ENCODE results near the gene LCN2. TPM values are rescaled to one million over a fixed set of nuclear protein-coding genes. Genes with fewer than 3 reads are reported as not detected.

LCN2 gene
- total RNA-seq, 1 donor from 2014 or later, result not detected

- no peak for DNase-seq (ENCODE audit: low spot score in 2 of 2)
- H3K4me1 ChIP-seq, result peaks cover 0 to 18% of the 10 kb centered on the region in 2 donors
- H3K27me3 ChIP-seq, result no peaks in the 10 kb centered on the region
- TF ChIP-seq, protein P1, sequence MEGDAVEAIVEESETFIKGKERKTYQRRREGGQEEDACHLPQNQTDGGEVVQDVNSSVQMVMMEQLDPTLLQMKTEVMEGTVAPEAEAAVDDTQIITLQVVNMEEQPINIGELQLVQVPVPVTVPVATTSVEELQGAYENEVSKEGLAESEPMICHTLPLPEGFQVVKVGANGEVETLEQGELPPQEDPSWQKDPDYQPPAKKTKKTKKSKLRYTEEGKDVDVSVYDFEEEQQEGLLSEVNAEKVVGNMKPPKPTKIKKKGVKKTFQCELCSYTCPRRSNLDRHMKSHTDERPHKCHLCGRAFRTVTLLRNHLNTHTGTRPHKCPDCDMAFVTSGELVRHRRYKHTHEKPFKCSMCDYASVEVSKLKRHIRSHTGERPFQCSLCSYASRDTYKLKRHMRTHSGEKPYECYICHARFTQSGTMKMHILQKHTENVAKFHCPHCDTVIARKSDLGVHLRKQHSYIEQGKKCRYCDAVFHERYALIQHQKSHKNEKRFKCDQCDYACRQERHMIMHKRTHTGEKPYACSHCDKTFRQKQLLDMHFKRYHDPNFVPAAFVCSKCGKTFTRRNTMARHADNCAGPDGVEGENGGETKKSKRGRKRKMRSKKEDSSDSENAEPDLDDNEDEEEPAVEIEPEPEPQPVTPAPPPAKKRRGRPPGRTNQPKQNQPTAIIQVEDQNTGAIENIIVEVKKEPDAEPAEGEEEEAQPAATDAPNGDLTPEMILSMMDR (IDR thresholded peaks at IDR 0.05), result no peak
- no peaks in the 10 kb centered on the region for H3K9me3 ChIP-seq
- peak overlapping the region; percentile 59 to 90 for H3K4me3 ChIP-seq
- intact Hi-C loops (cut with DNase I), result loop anchor here (1.0 to 2.0 kb wide), 2 partner anchors 32 to 114 kb away; no protein-coding TSS in a partner anchor
- peaks cover 13 to 20% of the 10 kb centered on the region in 2 donors for H3K36me3 ChIP-seq
- H3K27ac ChIP-seq, result peak overlapping the region; percentile 59 to 66
Observed at GRCh38 chr9:128160603-128160987, 11.3 kb downstream of the LCN2 start.

- DNase-seq (ENCODE audit: low spot score in 2 of 2), result no peak
Observed at GRCh38 chr9:128161215-128161902, 12.1 kb downstream of the LCN2 start.

DNA sequence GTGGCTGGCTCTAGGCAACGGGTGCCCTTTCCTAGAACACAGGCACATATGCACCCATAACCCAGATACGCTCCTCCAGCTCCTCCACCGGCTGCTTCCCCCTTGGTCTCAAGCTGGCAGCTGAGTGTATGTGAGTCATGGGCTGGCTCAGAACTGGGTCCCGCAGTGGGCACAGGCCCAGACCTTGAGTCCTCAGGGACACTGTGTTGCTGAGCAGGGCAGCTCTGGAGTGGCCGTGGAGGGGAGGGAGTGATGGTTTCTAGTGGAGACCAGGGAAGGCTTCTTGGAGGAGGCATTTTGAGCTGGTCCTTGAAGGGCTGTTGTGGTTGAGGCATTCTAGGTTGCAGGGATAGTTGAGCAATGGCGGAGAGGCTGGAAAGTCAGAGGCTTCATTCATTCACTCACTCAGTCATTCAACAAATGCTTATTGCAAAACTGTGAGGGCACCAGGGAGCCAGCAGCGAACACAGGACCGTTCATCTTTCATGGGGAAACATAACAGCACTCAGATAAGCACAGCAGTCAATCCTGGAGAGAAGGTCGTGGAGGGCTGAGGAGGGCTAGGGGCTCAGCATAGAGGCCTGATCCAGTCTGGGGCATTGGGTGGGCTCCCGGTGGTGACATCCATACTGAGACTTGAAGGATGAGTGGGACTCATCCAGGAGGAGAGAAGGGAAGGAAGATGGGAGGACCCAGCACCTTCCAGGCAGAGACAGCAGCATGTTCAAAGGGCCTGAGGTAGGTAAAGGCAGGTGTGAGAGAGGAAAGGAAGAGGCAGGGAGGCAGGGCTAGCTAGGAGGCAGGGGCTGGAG lies 13.2 kb downstream of the LCN2 start:
- Histone ChIP-seq H3K27me3 (no peaks in the 10 kb centered on the region), H3K4me1 (peaks cover 0 to 18% of the 10 kb centered on the region in 2 donors), H3K27ac (peak overlapping the region in 1 of 2 donors; percentile 35), H3K9me3 (no peaks in the 10 kb centered on the region), H3K4me3 (no peak overlapping the region), H3K36me3 (peaks cover 30 to 38% of the 10 kb centered on the region in 2 donors)
- TF ChIP-seq, protein P1 (IDR thresholded peaks at IDR 0.05), result no peak
- DNase-seq (ENCODE audit: low spot score in 2 of 2), result peak; percentile 37 to 91
- intact Hi-C loops (cut with DNase I), result no loop called here

More at GRCh38 chr9:128161215-128161902, 12.1 kb downstream of the LCN2 start:
- Histone ChIP-seq H3K36me3 (peaks cover 21 to 28% of the 10 kb centered on the region in 2 donors), H3K27ac (no peak overlapping the region), H3K27me3 (no peaks in the 10 kb centered on the region), H3K4me1 (peaks cover 0 to 18% of the 10 kb centered on the region in 2 donors), H3K4me3 (peak overlapping the region in 1 of 2 donors; percentile 90), H3K9me3 (no peaks in the 10 kb centered on the region)
- intact Hi-C loops (cut with DNase I), result loop anchor here (2.0 kb wide), 1 partner anchor 113 kb away; no protein-coding TSS in a partner anchor
- TF ChIP-seq, protein P1 (IDR thresholded peaks at IDR 0.05), result no peak

DNA sequence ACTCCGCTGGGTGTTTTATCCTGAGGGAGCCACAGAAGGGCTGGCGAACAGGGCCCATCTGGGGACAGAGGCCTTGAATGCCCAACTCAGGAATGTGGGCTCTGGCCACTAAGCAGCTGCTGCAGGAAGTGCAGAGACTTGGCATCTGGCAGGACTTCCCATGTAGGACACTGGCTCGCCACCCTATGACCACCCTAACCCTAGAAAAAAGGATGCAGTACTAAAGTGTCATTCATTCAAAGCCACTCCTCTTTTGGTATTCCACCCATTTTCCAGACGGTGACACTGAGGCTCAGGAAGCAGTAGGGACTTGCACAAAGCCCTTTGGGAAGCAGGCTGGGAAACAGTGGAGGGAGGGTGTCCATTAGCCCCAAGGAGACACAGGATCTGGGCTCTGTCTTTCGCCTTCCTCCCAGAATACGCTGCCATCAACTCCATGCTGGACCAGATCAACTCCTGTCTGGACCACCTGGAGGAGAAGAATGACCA lies 13.8 kb downstream of the LCN2 start:
- no peaks in the 10 kb centered on the region for H3K9me3 ChIP-seq
- no peak overlapping the region for H3K27ac ChIP-seq
- TF ChIP-seq, protein P1 (IDR thresholded peaks at IDR 0.05), result no peak
- H3K36me3 ChIP-seq, result peaks cover 37 to 45% of the 10 kb centered on the region in 2 donors
- DNase-seq (ENCODE audit: low spot score in 2 of 2), result no peak
- H3K4me1 ChIP-seq, result peaks cover 0 to 18% of the 10 kb centered on the region in 2 donors
- no peaks in the 10 kb centered on the region for H3K27me3 ChIP-seq
- intact Hi-C loops (cut with DNase I), result no loop called here
- no peak overlapping the region for H3K4me3 ChIP-seq

DNA sequence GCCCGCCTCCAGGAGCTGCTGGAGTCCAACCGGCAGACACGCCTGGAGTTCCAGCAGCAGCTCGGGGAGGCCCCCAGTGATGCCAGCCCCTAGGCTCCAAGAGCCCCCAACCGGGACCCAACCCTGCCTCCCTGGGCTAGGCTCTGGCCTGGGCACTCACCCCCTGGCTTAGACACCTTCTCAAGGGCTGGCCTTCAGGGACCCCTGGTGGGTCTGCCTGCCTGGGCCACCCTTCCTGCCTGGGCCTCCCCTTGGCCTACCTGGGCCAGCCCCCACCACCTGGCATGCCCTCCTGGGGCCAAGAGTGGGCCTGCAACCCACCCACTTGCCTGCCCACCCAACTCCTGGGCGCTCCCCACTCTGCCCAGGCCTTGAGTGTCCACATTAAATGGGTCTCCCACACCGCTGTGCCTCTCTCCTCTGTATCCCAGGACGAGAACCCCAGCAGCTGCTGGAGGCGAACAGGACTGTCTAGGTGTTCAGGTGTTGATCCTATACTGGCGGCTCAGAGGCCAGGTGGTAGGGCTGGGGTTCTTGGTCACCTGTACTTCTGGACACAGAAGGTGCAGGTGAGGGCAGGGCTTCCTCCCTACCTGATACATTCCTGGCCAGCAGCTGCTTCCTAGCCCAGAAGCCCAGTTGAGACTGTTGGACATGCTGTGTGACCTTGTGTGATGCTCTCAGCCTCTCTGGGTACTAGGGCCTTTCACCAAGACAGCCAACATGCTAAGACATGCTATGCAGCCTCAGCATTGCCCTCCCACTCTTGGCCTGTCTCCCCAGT lies 14.5 kb downstream of the LCN2 start:
- H3K4me1 ChIP-seq, result peaks cover 0 to 18% of the 10 kb centered on the region in 2 donors
- no peaks in the 10 kb centered on the region for H3K9me3 ChIP-seq
- H3K27ac ChIP-seq, result no peak overlapping the region
- TF ChIP-seq, protein P1 (IDR thresholded peaks at IDR 0.05), result no peak
- H3K27me3 ChIP-seq, result no peaks in the 10 kb centered on the region
- no peak for DNase-seq (ENCODE audit: low spot score in 2 of 2)
- H3K4me3 ChIP-seq, result no peak overlapping the region
- intact Hi-C loops (cut with DNase I), result no loop called here
- H3K36me3 ChIP-seq, result peaks cover 43 to 51% of the 10 kb centered on the region in 2 donors
